Neural crest cell (in vitro differentiated cells): ENCODE data around the gene ALDH3A2. TPM values are rescaled to one million over a fixed set of nuclear protein-coding genes. Genes with fewer than 3 reads are reported as not detected.
A peak's percentile ranks its signal among the peaks of the same experiment; 100 is the strongest.

ENCODE experiments used
- DNase-seq: peaks from one replicate; pipeline ENCODE4 v3.0.0; 2021; ENCODE audit warnings: low read depth, mixed read lengths, low spot score
- H3K27ac Mint-ChIP-seq: one replicate; pipeline ENCODE4 v1.8.0; 2021; ENCODE audit warnings: mild to moderate bottlenecking, mixed read lengths; ENCODE audit not compliant: unreplicated experiment
- H3K27me3 Mint-ChIP-seq: 2 replicates; pipeline ENCODE4 v1.8.0; 2021; ENCODE audit warnings: low read depth, mild to moderate bottlenecking, mixed read lengths
- H3K36me3 Mint-ChIP-seq: 2 replicates; pipeline ENCODE4 v1.8.0; 2021; ENCODE audit warnings: low read depth, mild to moderate bottlenecking, mixed read lengths
- H3K4me1 Mint-ChIP-seq: 2 replicates; pipeline ENCODE4 v1.8.0; 2021; ENCODE audit warnings: mixed read lengths
- H3K4me3 Mint-ChIP-seq: one replicate; pipeline ENCODE4 v1.8.0; 2021; ENCODE audit warnings: mild to moderate bottlenecking, mixed read lengths
- H3K9me3 Mint-ChIP-seq: 2 replicates; pipeline ENCODE4 v1.8.0; 2021; ENCODE audit warnings: mixed read lengths
- total RNA-seq: library from RNA; stranded (reverse); gene quantifications from 2 replicates; pipeline ENCODE4 v1.2.1, GENCODE V29; 2021
- TF ChIP-seq, protein P1 (sequence below): fragments of 200-600 bp; sonication (generic); conservative IDR thresholded peaks from 2 replicates; pipeline ENCODE4 v1.5.0; 2021; ENCODE audit warnings: antibody characterized with exemption, mild to moderate bottlenecking

The ALDH3A2 gene
- total RNA-seq, 1 donor from 2014 or later = 53.4 TPM

GRCh38 chr17:19718041-19718612, 69.6 kb downstream of the ALDH3A2 start:
- Mint-ChIP-seq H3K4me1 (no peaks in the 10 kb centered on the region), H3K27me3 (no peaks in the 10 kb centered on the region), H3K4me3 (no peak overlapping the region), H3K27ac (no peak overlapping the region), H3K36me3 (no peaks in the 10 kb centered on the region), H3K9me3 (no peaks in the 10 kb centered on the region)
- DNase-seq = no peak
- TF ChIP-seq, protein P1, sequence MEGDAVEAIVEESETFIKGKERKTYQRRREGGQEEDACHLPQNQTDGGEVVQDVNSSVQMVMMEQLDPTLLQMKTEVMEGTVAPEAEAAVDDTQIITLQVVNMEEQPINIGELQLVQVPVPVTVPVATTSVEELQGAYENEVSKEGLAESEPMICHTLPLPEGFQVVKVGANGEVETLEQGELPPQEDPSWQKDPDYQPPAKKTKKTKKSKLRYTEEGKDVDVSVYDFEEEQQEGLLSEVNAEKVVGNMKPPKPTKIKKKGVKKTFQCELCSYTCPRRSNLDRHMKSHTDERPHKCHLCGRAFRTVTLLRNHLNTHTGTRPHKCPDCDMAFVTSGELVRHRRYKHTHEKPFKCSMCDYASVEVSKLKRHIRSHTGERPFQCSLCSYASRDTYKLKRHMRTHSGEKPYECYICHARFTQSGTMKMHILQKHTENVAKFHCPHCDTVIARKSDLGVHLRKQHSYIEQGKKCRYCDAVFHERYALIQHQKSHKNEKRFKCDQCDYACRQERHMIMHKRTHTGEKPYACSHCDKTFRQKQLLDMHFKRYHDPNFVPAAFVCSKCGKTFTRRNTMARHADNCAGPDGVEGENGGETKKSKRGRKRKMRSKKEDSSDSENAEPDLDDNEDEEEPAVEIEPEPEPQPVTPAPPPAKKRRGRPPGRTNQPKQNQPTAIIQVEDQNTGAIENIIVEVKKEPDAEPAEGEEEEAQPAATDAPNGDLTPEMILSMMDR = no peak

DNA sequence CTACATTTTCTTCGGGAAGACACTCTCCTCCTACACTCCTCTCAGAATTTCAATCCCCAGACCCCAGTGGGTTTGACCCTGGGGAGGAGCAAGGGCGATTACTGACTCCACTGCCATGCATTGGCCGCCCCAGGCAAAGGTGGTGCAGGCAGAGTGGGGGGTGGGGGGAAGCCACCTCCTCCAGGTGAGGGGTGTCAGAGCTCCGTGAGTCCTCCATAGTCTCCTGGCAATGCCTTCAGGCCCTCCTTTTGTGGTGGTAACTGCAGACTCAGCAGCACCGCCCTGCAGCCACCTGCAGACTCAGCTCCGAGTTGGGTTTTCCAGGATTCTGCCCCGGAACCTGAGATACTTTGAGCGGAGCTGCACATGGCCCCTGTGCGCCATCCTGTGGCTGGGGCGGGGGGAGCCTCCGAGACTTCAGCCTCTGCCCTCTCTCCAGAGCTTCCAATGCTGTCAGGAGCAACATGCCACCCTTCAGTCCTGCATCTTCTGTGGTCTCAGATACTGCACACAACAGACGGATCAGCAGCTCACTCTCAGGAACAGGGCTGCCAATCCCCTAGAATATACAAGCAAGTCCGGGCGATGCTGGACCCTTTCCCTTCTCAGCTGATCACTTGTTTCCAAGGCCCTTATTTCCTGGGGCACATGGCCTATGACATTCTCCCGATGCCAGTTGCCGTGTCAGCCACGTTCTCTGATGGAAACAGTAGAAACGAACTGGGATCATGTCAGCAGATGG, 70.2 kb downstream of the ALDH3A2 start:
- DNase-seq = no peak
- no peak overlapping the region for H3K4me3 Mint-ChIP-seq
- TF ChIP-seq, protein P1 = peak; percentile 27

GRCh38 chr17:19719355-19720209, 71.0 kb downstream of the ALDH3A2 start:
- peak overlapping the region; percentile 19 for H3K27ac Mint-ChIP-seq

More for the DNA sequence above, 70.2 kb downstream of the ALDH3A2 start:
- no peaks in the 10 kb centered on the region for H3K27me3 Mint-ChIP-seq
- no peaks in the 10 kb centered on the region for H3K9me3 Mint-ChIP-seq
- H3K27ac Mint-ChIP-seq = no peak overlapping the region
- no peaks in the 10 kb centered on the region for H3K4me1 Mint-ChIP-seq
- H3K36me3 Mint-ChIP-seq = no peaks in the 10 kb centered on the region

DNA sequence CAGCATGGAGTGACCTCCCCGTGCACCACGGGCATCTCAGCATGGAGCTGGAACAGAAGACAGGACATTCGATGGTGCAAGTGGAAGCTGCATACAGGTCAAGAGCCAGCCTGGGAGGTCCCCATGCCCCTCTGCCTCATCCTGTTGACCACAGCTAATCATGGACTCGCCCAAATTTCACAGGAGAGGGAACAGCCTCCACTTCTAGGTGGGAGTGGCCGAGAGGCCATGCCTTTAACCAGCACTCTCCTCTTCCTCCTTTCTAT, 71.6 kb downstream of the ALDH3A2 start:
- Mint-ChIP-seq H3K4me3 (no peak overlapping the region), H3K27ac (peak overlapping the region; percentile 19), H3K4me1 (no peaks in the 10 kb centered on the region)

More at GRCh38 chr17:19719355-19720209, 71.0 kb downstream of the ALDH3A2 start:
- Mint-ChIP-seq H3K9me3 (no peaks in the 10 kb centered on the region), H3K36me3 (no peaks in the 10 kb centered on the region), H3K27me3 (no peaks in the 10 kb centered on the region), H3K4me1 (no peaks in the 10 kb centered on the region), H3K4me3 (no peak overlapping the region)
- no peak for DNase-seq
- TF ChIP-seq, protein P1 = no peak

GRCh38 chr17:19720631-19721426, 72.3 kb downstream of the ALDH3A2 start:
- Mint-ChIP-seq H3K36me3 (no peaks in the 10 kb centered on the region), H3K4me1 (no peaks in the 10 kb centered on the region), H3K27ac (no peak overlapping the region), H3K9me3 (no peaks in the 10 kb centered on the region), H3K4me3 (no peak overlapping the region), H3K27me3 (no peaks in the 10 kb centered on the region)
- TF ChIP-seq, protein P1 = no peak
- no peak for DNase-seq

More for the DNA sequence above, 71.6 kb downstream of the ALDH3A2 start:
- Mint-ChIP-seq H3K27me3 (no peaks in the 10 kb centered on the region), H3K9me3 (no peaks in the 10 kb centered on the region), H3K36me3 (no peaks in the 10 kb centered on the region)
- DNase-seq = no peak
- TF ChIP-seq, protein P1 = no peak
